DMS114 treated with DMSO at 0.1 percent for 48 hours (cell line): ENCODE data around the gene TTC33.
"Not testable (repeated sequence)": the region's sequence is repeated elsewhere in the genome, so short reads cannot be mapped to it uniquely, and the experiment has no call there.

Experiments used
- DNase-seq: peaks from one replicate; lab custom pipeline; 2025; ENCODE audit not compliant: unreplicated experiment; lab: John Stamatoyannopoulos, UW

Gene TTC33

DNA sequence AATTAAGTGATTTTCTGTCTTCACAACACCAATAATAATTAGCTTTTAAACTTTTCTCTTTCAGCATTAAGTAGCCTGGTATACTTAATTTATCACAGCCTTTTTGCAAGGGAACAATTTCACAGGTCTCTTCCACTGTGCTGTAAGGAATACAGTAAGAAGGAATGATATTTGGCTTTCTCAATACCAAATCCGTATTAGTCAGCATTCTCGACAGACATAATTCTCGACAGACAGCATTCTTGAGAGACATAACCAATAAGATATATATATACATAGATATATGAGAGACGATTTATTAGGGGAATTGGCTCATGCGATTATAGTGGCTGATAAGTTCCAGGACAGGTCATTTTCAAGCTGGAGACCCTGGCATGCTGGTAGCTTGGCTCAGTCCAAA, 24.4 kb upstream of the TTC33 start:
- DNase-seq = no peak

DNA sequence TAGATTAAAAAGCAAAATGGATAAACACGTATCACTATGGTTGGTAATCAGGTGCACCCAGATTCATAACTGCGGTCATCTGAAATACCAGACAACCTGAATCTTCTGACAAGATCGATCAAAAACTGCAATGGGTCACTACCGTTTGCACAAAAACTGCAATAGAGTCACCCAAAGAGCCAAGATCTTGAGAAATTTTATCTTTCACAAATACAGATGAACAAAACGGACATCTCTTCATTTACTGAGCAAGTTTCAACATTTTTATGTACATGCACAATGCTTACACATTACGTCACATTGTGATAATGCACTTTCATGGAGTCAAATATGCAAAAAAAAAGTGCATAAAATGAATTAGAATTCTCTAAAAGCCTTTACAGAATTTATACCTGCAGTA, 23.8 kb upstream of the TTC33 start:
- DNase-seq = no peak

DNA sequence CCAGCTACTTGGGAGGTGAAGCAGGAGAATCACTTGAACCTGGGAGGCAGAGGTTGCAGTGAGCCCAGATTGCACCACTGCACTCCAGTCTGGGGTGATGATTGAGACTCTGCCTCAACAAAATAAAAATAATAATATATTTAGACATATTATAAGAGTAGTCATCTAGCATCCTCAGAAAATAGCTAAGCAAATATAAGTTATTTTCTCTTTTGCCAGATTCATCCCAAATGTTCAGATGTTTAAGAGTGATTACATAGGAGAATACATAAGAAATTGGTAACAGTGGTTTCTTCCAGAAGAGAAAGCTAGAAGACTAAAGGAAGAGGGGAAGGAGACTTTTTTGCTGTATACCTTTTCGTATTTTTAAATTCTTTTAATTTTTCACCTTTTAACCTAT, 22.4 kb upstream of the TTC33 start:
- no peak for DNase-seq

DNA sequence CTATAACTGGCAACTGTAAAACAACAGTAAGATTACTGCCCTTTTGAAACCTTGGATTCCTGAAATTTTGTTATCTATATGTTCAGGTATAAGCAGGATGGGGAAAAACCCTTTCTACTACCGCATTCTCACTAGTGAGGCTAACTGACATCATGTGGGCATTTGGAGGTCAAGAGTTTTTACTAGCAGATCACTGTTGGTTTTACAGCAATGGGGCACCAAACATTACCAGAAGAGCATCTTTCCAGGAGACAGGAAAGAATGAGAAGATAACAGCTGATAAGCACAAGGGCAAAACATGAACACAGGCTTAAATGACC, 20.9 kb upstream of the TTC33 start:
- DNase-seq = no peak

DNA sequence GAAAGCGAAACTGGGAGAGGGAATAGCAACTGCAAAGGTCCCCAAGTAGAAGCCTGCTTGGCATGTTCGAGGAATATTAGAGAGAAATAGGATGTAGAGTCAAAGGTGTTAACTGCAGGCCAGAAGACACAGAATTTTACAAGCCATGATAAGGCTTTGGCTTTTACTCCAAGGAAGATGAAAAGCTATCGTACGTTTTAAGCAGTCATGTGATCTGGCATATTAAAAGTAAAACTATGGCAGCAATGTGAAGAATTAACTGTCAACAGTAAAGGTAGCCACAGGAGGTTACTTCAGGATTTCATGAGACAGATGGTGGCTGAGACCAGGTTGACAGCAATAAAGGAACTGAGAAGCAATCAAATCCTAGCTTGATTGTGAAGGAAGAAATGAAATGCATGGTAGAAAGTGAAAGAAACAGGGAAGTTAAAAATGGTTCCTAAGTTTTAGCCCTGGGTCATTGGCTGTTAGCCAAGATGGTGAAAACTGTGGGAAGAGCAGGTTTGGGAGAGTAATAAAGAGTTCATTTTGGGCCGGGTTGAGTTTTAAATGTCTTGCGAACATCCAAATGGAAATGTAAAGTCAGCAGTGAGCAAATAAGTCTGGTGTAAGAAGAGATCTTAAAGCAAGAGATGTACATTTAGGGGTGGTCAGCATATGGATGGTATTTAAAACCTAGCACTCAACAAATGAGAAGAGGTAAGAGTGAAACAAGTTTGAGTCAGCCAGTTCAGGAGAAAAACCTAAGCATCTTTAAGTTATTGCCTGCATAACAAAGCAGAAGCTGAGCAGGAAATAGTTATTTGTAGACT, 20.3 kb upstream of the TTC33 start:
- no peak for DNase-seq

DNA sequence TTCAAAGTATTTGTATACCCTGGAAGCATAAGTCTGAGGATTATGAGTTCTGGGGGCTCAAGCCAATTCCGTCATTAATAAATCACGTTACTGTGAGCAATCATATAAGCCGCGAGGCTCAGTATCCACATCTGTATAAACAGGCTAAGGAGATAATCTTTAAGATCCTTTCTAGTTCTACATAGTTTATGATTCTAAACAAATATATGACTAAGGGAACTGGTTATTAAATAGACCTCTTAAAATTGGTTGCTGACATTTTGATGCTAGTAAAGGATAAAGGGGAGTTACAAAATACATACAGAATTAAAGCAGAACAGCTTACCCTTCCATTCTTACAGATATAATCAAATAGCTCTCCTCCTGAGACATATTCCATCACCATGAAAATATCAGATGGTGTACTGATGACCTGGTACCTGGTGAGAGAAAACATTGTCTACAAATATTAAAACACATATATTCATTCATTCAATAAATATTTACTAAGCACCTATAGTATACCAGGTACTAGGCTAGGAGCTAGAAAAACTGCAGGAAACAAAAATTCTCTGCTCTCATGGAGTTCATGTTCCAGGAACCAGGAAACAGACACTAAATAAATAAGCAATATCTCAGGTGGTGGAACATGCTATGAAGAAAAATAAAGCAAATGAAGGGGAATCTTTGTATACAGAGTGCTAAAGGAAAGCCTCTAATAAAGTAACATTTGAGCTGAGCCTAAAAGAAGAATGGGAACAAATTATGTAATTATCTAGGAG, 19.5 kb upstream of the TTC33 start:
- no peak for DNase-seq

DNA sequence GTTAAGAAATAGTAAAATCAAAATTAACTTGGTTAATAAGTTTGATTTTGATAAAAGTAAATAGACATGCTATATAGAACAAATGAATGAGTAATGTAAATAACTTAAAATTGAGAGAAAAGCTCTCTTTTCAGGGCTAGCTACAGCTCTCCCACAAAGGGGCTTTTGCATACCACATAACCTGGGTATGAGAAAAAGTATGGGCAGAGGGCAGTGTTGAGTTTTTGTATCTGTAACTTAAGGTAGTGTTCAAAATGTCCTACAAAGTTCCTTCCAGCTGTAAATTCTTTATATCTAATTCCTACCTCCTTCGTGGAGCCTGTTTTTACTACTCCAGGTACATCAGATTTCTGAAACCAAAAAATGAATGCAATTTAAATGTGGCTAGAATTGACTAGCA, 18.9 kb upstream of the TTC33 start:
- peak; percentile 6 for DNase-seq

DNA sequence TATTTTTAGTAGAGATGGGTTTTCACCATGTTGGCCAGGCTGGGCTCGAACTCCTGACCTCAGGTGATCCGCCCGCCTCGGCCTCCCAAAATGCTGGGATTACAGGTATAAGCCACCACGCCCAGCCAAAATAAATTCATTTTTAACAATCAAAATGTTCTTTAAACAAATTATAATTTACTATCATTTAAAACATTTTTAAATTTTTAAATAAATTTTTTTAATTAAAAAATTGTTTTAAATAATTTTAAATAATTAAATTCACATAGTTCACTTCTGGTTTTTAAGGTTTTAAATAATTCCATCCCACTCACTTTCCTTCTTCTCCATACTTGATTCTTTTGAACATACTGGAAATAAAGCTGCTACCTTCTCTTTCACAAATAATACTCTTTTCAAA, 15.0 kb upstream of the TTC33 start:
- DNase-seq = no peak

DNA sequence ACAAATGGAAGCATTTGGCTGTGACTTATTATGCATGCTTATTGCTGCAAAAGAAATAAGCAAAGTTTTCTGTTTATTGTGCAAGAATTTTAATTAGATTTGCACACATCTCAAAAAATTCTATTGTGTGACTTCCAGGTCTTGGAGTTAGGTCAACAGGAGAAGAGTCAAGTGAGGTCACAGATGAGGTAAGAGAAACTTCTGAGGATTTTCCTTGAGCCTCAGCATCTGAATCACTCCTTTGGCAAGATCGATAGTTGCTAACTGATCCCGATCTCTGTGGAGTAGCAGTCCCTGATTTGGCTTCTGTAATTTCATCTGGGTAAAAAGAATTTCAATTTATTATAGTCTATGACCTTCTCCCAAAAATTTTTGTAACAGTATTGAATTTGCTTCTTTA, 6.9 kb upstream of the TTC33 start:
- DNase-seq = no peak

DNA sequence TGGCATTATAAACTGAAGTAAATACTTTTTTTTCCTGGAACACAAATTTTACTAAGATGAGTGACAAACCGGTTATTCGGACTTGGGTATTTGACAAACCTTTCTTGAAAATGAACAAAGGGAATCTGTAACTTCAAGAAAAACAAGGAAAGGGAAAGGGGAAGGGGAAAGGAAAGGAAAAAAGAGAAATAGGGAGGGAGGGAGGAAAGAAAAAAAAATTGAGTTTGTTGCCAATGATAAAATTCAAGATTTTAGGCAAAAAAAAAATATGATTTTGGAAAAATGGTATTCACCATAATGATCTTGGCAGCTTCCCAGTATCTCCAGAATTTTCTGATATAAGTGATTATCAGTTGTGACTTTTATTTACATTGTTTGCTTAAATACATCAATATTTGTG, 1.6 kb upstream of the TTC33 start:
- DNase-seq = no peak

DNA sequence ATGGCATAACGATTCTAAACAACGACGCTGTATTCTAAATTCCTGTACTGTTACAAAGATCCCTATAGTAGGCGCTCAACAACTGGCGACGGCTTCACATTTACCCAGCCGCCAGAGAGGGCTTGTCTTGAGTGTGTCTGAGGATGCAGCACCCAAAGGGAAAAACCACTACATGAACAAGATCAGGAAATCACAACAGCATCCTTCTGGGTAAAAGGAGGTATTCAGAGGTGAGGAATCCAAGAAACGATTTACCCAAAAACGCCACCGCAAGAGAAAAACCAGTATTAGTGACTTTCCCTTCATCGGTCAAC, 711 bp downstream of the TTC33 start:
- peak; percentile 83 for DNase-seq

DNA sequence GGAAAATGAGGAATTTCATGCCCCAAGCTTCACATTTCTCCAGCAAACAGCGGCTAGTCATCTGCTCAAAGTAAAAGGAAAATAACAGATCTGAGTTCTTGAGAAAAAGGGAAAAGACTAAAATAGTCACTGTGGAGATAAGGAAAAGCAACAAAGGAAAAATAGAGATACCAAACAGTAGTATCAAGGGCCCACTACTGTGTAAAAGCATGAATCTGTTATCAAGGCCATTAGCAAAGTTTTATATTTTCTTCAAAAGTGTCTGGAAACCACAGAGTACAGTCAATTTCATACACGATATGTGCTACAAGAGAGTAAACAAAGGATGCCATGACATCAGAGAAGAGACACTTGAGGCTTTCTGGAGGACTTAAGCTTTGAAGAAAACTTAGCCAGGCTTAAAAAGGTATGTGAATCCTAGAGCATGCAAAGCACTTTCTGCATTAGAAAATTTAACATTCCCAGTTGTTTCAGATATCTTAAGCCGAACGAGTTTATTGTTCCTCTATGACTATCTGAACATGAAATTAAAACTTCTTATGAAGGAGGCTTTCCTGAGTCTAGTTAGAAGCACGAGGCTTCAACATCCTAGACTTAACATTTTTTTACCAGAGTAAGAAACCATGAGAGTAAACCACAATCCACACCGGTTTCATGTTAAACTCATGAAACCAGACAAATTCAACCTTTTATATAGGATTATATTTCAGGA, 1.2 kb downstream of the TTC33 start:
- DNase-seq = no peak

DNA sequence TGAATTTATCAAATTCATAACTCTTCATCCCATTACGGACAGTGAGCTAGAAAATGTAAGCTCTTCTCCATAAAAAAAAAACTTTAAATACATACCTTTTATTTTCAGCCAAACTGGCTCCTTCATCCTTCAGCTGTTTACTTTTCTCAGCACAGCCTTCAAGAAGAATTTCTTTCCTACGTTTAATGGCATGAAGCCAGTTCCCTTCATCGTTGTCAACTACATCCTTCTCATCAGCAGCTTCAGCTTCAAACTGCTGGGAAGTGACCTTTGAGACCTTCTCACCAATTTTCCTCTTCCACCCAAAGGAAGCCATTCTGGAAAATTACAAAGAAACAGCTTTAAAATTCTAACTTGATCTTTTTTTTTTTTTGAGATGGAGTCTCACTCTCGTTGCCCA, 9.1 kb downstream of the TTC33 start:
- no peak for DNase-seq

DNA sequence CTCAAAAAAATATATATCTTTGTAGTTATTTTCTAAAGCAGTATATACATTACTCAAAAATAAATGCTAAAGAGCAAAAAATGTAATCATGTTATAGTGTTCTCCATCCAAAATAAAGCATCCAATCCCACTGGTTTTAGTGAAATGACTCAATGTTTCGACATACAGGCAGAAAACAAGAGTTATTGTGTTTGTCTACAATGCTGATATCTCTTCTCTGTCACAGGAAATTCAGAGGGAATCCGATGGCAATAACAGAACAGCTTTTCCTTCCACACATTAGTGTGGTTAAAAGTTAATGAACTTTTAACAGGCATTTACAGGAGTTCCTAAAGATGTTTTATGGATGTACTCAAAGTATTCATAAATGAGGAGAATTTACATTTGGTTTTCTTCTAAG, 12.0 kb downstream of the TTC33 start:
- no peak for DNase-seq

DNA sequence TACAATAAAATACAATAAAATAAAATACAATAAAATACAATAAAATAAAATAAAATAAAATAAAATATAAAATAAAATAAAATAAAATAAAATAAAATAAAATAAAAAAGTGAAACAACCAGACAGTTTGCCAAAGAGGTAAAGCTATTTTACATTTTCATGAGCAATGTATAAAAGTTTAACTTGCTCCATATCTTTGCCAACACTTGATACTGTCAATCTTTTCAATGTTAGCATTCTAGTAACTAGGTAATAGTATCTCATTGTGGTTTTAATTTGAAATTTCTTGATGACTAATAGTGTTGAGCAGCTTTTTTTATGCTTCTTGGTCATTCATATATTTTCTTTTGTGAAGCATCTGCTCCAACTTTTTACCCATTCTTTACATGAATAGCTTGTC, 17.3 kb downstream of the TTC33 start:
- no peak for DNase-seq

DNA sequence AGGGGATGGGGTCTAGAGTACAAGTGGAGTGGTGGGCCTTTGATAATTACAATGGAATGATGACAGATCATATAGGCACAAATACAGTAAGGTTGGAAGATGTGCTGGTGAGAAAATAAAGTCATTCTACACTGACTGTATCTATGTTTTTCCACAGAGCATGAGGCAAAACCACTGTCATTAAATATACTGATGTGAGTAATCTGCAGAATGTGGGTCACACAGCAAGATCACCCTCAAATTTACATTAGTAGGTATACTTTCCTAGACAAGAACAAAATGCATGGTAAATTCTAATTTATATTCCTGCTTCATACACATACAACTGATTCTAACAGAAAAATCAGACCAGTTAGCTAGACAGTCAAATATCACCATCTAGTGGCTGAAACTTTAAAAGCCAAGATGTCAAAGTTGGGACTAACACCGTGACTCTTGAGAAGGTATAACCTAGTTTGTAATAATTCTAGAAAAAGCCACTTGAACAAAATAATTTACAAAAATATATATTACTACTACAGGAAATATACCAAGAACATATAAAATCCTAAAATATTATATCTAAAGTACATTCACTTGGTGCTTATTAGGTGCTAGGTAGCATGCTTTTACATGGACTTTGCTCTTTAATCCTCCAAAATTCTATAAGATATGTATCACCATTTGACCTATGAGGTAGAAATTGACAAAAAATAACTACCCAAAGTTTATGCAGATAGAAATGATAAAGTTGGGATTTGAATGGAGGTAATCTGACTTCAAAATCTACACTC, 19.5 kb downstream of the TTC33 start:
- DNase-seq = peak; percentile 22

DNA sequence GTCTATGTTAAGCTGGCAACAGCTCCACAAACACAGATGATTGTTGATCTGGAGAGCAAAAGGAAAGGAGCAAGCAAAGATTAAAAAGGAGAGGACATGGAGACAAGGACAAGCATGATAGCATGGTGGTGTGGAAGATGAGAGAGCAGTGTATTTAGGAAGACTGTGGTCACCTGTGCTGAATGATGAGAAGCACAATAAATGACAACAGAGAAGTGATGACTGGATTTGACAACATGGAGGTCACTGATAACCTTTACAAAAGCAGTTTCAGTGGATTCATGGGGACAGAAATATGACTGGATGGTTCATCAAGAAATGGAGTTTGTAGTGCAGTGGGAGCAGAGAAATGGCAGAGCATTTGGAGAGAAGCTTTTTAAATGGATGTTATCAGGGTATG, 20.2 kb downstream of the TTC33 start:
- no peak for DNase-seq

DNA sequence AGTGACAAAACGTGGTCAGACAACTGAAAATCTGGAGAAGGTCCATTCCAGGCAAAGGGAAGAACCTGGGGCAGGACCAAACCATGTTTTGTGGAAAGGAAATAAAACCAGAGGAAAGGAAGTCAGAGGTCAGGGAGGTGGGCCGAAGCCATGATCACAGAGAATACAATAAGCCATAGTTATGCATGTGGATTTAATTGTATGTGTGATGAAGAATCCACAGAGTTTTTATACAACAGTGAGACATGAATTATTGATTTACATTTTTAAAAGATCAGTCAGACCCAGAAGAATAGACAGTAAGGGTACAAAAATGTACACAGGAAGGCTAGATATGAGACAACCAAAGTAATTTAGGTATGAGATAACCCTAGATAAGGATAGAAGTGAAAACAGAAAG, 20.8 kb downstream of the TTC33 start:
- DNase-seq = no peak

DNA sequence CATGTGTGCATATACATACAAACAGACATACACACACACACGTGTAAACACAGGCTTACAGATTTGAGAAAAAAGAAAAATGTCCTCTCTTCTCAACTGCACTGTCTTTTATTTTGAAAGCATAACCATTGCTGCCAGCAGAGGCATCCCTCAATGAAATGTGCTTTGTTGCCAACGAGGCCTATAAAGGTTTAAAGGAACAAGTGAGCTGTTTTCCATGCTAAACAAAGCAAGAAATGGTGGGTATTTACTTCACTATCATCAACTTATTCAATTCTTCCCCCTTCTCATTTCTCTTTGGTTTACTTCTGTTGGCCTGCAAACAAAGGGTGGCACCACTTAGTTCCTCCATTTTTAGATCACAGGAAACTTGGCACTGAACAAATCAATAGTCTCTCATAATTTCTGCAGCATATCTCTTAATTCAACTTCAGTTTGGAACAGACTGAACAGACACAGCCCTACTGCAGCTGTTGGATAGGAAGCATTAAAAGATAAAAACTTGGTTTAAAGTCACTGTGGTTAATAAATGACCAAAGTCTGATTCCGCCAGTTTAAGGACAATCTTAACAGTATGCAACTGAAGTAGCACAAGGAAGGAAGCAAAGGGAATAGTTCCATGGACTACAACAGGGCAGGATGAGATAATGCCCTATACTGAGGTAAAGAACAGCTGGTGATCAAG, 21.7 kb downstream of the TTC33 start:
- DNase-seq = no peak

DNA sequence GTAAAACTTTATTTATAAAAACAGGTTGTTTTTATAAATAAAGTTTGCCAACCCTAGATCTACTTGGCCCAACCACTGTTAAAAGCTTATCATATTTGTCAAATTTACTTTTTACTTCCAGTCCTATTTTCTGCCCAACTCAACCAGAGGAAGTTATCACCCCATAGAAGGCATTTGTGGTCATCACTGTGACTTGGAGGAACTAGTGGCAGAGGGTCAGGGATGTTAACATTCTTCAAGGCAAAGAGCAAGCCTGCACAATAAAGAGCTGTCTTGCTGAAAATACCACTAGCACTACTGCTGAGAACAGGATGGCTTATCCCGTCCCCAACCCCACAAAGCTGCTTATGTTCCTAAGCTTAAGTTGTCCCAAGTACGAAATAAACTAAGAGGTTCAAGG, 22.3 kb downstream of the TTC33 start:
- DNase-seq = no peak

DNA sequence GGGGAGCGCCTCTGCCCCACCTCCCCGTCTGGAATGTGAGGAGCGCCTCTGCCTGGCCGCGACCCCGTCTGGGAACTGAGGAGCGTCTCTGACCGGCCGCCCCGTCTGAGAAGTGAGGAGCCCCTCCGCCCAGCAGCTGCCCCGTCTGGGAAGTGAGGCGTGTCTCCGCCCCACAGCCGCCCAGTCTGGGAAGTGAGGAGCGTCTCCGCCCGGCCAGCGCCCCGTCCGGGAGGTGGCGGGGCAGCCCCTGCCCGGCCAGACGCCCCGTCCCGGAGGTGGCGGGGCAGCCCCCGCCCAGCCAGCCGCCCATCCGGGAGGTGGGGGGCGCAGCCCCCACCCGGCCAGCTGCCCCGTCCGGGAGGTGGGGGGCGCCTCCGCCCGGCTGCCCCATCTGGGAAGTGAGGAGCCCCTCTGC, 33.3 kb downstream of the TTC33 start:
- not testable (repeated sequence) for DNase-seq
